ENCODE measurements around the gene CST11. TPM values are rescaled to one million over a fixed set of nuclear protein-coding genes. Genes with fewer than 3 reads are reported as not detected.
"Not testable (repeated sequence)": the region's sequence is repeated elsewhere in the genome, so short reads cannot be mapped to it uniquely, and the experiment has no call there.

CST11 gene
- total RNA-seq, 1 donor from 2014 or later = not detected

DNA sequence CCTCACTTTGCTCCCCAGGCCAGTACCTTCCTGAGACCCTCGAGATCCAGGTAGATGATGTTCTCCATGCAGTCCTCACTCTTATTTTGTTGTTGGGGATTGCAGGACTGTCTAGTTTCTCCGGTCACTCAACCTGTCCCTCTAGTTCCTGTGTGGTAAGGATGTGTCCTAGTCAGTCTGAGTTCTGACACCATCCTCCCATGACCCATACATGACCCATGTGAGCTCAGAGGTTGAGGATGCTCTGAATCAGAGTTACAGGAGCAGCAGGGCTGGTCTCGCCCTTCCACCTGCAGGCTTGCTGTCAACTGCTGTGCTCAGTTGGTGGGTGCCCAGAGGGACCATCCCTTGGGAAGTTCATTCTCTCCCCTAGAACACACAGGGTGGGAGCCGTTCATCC, 26.4 kb upstream of the CST11 start:
- Mint-ChIP-seq H3K4me3 (ENCODE audit: unreplicated experiment) (no peak overlapping the region), H3K9me3 (ENCODE audit: unreplicated experiment) (no peaks in the 10 kb centered on the region), H3K27ac (ENCODE audit: unreplicated experiment) (no peak overlapping the region), H3K27me3 (ENCODE audit: unreplicated experiment) (peaks cover 6% of the 10 kb centered on the region), H3K4me1 (ENCODE audit: unreplicated experiment) (no peaks in the 10 kb centered on the region), H3K36me3 (ENCODE audit: unreplicated experiment) (no peaks in the 10 kb centered on the region)
- TF ChIP-seq, protein P1, sequence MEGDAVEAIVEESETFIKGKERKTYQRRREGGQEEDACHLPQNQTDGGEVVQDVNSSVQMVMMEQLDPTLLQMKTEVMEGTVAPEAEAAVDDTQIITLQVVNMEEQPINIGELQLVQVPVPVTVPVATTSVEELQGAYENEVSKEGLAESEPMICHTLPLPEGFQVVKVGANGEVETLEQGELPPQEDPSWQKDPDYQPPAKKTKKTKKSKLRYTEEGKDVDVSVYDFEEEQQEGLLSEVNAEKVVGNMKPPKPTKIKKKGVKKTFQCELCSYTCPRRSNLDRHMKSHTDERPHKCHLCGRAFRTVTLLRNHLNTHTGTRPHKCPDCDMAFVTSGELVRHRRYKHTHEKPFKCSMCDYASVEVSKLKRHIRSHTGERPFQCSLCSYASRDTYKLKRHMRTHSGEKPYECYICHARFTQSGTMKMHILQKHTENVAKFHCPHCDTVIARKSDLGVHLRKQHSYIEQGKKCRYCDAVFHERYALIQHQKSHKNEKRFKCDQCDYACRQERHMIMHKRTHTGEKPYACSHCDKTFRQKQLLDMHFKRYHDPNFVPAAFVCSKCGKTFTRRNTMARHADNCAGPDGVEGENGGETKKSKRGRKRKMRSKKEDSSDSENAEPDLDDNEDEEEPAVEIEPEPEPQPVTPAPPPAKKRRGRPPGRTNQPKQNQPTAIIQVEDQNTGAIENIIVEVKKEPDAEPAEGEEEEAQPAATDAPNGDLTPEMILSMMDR (IDR thresholded peaks at IDR 0.05) = no peak
- DNase-seq (ENCODE audit: extremely low spot score, unreplicated experiment) = no peak

- H3K27me3 Mint-ChIP-seq (ENCODE audit: unreplicated experiment) = peaks cover 6% of the 10 kb centered on the region
- DNase-seq (ENCODE audit: extremely low spot score, unreplicated experiment) = no peak
- H3K4me3 Mint-ChIP-seq (ENCODE audit: unreplicated experiment) = no peak overlapping the region
- TF ChIP-seq, protein P1 (IDR thresholded peaks at IDR 0.05) = no peak
- no peaks in the 10 kb centered on the region for H3K4me1 Mint-ChIP-seq (ENCODE audit: unreplicated experiment)
- H3K36me3 Mint-ChIP-seq (ENCODE audit: unreplicated experiment) = no peaks in the 10 kb centered on the region
- H3K9me3 Mint-ChIP-seq (ENCODE audit: unreplicated experiment) = no peaks in the 10 kb centered on the region
- H3K27ac Mint-ChIP-seq (ENCODE audit: unreplicated experiment) = no peak overlapping the region
Observed at GRCh38 chr20:23477223-23477622, 24.5 kb upstream of the CST11 start.

DNA sequence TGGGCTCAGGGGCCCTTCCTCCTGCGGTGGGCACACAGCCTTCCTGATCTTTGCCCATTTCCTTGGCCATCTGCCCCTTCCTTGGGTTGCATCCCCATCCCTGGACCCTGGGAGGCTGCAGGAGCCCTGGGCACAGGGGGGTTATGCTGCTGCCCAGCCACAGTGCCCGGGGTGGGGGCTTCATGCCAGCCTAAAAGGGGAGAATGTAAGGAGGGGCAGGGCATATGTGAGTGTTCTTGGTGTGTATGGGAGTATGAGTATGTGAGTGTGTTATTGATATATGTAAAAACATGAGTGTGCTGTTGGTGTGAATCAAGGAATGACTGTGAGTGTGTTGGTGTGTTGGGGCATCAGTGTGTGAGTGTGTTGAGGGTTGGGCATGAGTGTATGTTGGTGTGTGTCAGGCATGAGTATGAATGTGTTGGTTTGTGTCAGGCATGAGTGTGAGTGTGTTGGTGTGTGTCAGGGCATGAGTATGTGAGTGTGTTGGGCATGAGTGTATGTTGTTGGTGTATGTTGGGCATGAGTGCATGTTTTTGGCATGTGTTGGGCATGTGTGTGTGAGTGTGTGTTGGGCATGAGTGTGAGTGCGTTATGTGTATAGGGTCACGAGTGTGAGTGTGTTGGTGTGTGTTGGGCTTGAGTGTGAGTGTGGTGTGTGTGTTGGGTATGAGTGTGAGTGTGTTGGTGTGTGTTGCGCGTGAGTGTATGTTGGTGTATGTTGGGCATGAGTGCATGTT, 23.5 kb upstream of the CST11 start:
- DNase-seq (ENCODE audit: extremely low spot score, unreplicated experiment) = no peak
- Mint-ChIP-seq H3K9me3 (ENCODE audit: unreplicated experiment) (no peaks in the 10 kb centered on the region), H3K27me3 (ENCODE audit: unreplicated experiment) (peaks cover 6% of the 10 kb centered on the region), H3K4me1 (ENCODE audit: unreplicated experiment) (no peaks in the 10 kb centered on the region), H3K27ac (ENCODE audit: unreplicated experiment) (no peak overlapping the region), H3K4me3 (ENCODE audit: unreplicated experiment) (no peak overlapping the region), H3K36me3 (ENCODE audit: unreplicated experiment) (no peaks in the 10 kb centered on the region)
- TF ChIP-seq, protein P1 (IDR thresholded peaks at IDR 0.05) = no peak

DNA sequence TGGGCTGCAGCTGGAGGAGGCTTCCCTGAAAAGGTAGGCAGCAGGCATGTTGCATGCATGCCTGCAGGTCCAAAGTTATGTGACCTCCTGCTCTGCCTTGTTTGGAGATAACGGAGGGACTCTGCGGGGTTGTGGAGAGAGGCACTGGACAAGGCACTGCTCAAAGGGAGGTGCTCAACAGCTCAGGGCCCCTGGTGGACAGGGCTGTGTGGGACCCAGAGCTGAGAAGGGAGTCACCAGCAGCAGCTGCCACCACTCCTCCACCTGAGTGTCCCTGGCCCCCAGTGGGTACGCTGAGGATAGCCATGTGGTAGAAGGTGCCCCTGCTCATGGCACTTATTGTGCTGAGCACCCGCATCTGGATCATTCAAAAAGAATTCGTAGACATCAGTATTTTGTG, 22.7 kb upstream of the CST11 start:
- Mint-ChIP-seq H3K27ac (ENCODE audit: unreplicated experiment) (no peak overlapping the region), H3K9me3 (ENCODE audit: unreplicated experiment) (no peaks in the 10 kb centered on the region), H3K4me1 (ENCODE audit: unreplicated experiment) (no peaks in the 10 kb centered on the region), H3K4me3 (ENCODE audit: unreplicated experiment) (no peak overlapping the region), H3K36me3 (ENCODE audit: unreplicated experiment) (no peaks in the 10 kb centered on the region), H3K27me3 (ENCODE audit: unreplicated experiment) (peaks cover 11% of the 10 kb centered on the region)
- no peak for DNase-seq (ENCODE audit: extremely low spot score, unreplicated experiment)
- TF ChIP-seq, protein P1 (IDR thresholded peaks at IDR 0.05) = no peak

DNA sequence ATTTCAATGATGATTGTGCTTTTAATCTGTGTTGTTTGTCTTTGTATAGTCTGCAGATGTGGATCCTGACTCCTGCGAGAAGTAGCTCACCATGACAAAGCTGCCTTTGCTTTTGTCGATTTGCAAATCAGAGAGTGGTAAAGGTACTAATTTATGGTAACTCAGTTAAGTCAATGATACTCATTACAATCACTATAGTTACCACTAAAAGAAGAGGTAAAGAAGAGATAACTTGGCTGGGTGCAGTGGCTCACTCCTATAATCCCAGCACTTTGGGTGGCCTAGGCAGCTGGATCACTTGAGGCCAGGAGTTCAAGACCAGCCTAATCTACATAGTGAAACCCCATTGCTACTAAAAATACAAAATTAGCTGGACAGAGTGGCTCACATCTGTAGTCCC, 20.6 kb upstream of the CST11 start:
- H3K4me3 Mint-ChIP-seq (ENCODE audit: unreplicated experiment); H3K9me3 Mint-ChIP-seq (ENCODE audit: unreplicated experiment); H3K36me3 Mint-ChIP-seq (ENCODE audit: unreplicated experiment); H3K4me1 Mint-ChIP-seq (ENCODE audit: unreplicated experiment); H3K27ac Mint-ChIP-seq (ENCODE audit: unreplicated experiment); DNase-seq (ENCODE audit: extremely low spot score, unreplicated experiment): not testable (repeated sequence)
- peaks cover 16% of the 10 kb centered on the region for H3K27me3 Mint-ChIP-seq (ENCODE audit: unreplicated experiment)

DNA sequence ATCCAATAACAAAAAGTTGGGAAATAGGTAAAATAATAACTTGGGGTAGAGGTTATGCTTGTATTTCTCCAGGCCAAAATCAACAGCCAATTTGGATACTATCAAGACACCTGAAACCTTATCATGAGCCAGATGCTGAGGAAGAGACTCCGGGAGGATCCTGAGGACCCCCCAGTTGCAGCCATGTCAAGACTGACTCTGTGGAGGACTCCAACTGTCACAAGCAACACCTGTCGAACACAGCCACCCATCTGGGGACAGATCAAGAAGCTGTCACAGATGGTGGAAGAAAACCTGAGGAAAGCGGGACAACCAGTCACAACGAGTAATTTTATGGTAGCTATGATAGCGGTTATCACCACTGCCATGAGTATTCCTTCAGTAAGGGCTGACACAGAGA, 19.6 kb upstream of the CST11 start:
- H3K36me3 Mint-ChIP-seq (ENCODE audit: unreplicated experiment); H3K9me3 Mint-ChIP-seq (ENCODE audit: unreplicated experiment); H3K4me1 Mint-ChIP-seq (ENCODE audit: unreplicated experiment); H3K4me3 Mint-ChIP-seq (ENCODE audit: unreplicated experiment); H3K27ac Mint-ChIP-seq (ENCODE audit: unreplicated experiment); DNase-seq (ENCODE audit: extremely low spot score, unreplicated experiment): not testable (repeated sequence)
- peaks cover 16% of the 10 kb centered on the region for H3K27me3 Mint-ChIP-seq (ENCODE audit: unreplicated experiment)

GRCh38 chr20:23466961-23467360, 14.3 kb upstream of the CST11 start:
- not testable (repeated sequence) for DNase-seq (ENCODE audit: extremely low spot score, unreplicated experiment); H3K4me3 Mint-ChIP-seq (ENCODE audit: unreplicated experiment); H3K36me3 Mint-ChIP-seq (ENCODE audit: unreplicated experiment); H3K4me1 Mint-ChIP-seq (ENCODE audit: unreplicated experiment); H3K27ac Mint-ChIP-seq (ENCODE audit: unreplicated experiment)
- Mint-ChIP-seq H3K27me3 (ENCODE audit: unreplicated experiment) (peaks cover 23% of the 10 kb centered on the region), H3K9me3 (ENCODE audit: unreplicated experiment) (peaks cover 20% of the 10 kb centered on the region)
